ENCODE measurements around the gene HDAC4.

HDAC4 gene

GRCh38 chr2:239212121-239212928, 188.5 kb downstream of the HDAC4 start:
- no peak for DNase-seq

- DNase-seq, result no peak
Measured at GRCh38 chr2:239211396-239212094, 189.3 kb downstream of the HDAC4 start.

- no peak for DNase-seq
Measured at GRCh38 chr2:239209783-239210182, 191.0 kb downstream of the HDAC4 start.

GRCh38 chr2:239208465-239209180, 192.2 kb downstream of the HDAC4 start:
- no peak for DNase-seq

- no peak for DNase-seq
Measured at GRCh38 chr2:239206851-239207250, 194.0 kb downstream of the HDAC4 start.

GRCh38 chr2:239206042-239206441, 194.8 kb downstream of the HDAC4 start:
- DNase-seq, result no peak

- no peak for DNase-seq
Measured at GRCh38 chr2:239204876-239205468, 195.8 kb downstream of the HDAC4 start.

GRCh38 chr2:239204136-239204875, 196.5 kb downstream of the HDAC4 start:
- no peak for DNase-seq

GRCh38 chr2:239203443-239204135, 197.2 kb downstream of the HDAC4 start:
- DNase-seq, result no peak

GRCh38 chr2:239202836-239203235, 198.0 kb downstream of the HDAC4 start:
- no peak for DNase-seq

GRCh38 chr2:239202343-239202742, 198.5 kb downstream of the HDAC4 start:
- DNase-seq, result no peak

- DNase-seq, result no peak
Measured at GRCh38 chr2:239201884-239202283, 198.9 kb downstream of the HDAC4 start.

GRCh38 chr2:239201531-239201876, 199.3 kb downstream of the HDAC4 start:
- DNase-seq, result no peak

GRCh38 chr2:239200646-239201530, 199.9 kb downstream of the HDAC4 start:
- no peak for DNase-seq

GRCh38 chr2:239199041-239199768, 201.6 kb downstream of the HDAC4 start:
- no peak for DNase-seq

- no peak for DNase-seq
Measured at GRCh38 chr2:239198221-239198620, 202.6 kb downstream of the HDAC4 start.

- no peak for DNase-seq
Measured at GRCh38 chr2:239197146-239197545, 203.7 kb downstream of the HDAC4 start.

- DNase-seq, result no peak
Measured at GRCh38 chr2:239196474-239197021, 204.3 kb downstream of the HDAC4 start.

GRCh38 chr2:239195992-239196391, 204.8 kb downstream of the HDAC4 start:
- DNase-seq, result no peak

GRCh38 chr2:239195318-239195871, 205.4 kb downstream of the HDAC4 start:
- no peak for DNase-seq

All from stimulated activated CD4-positive, alpha-beta T cell treated with anti-CD3 and anti-CD28 coated beads, Interleukin-2, amount 100 ng/mL, for 24 hours (primary cell).